GM20000 (cell line): ENCODE measurements around the gene PELO.

Source experiments
- DNase-seq: peaks from one replicate; pipeline ENCODE4 v3.0.0; 2012; ENCODE audit warnings: low spot score
- CTCF ChIP-seq: IDR thresholded peaks from 2 replicates; pipeline ENCODE4 v1.5.1; 2012; ENCODE audit warnings: mild to moderate bottlenecking, control low read depth; ENCODE audit errors: extremely low read depth, missing control alignments

The PELO gene

GRCh38 chr5:52829664-52830063 lies 41.9 kb downstream of the PELO start:
- DNase-seq, result no peak
- no peak for TF ChIP-seq CTCF

- DNase-seq, result no peak
- TF ChIP-seq CTCF, result no peak
Observed at GRCh38 chr5:52830650-52831049, 42.9 kb downstream of the PELO start.

- no peak for TF ChIP-seq CTCF
- no peak for DNase-seq
Observed at GRCh38 chr5:52831786-52832511, 44.2 kb downstream of the PELO start.

- no peak for DNase-seq
- TF ChIP-seq CTCF, result no peak
Observed at GRCh38 chr5:52834320-52834719, 46.6 kb downstream of the PELO start.

GRCh38 chr5:52837068-52837467 lies 49.4 kb downstream of the PELO start:
- TF ChIP-seq CTCF, result no peak
- no peak for DNase-seq
